Chondrocyte (in vitro differentiated cells): ENCODE results near the gene INS. TPM values are rescaled to one million over a fixed set of nuclear protein-coding genes. Genes with fewer than 3 reads are reported as not detected.
A peak's percentile ranks its signal among the peaks of the same experiment; 100 is the strongest.

Experiments used
- DNase-seq: peaks from one replicate; pipeline ENCODE4 v3.0.0; 2021; ENCODE audit warnings: mixed read lengths, low spot score
- H3K27ac Mint-ChIP-seq: one replicate; pipeline ENCODE4 v1.8.0; 2021; ENCODE audit warnings: mild to moderate bottlenecking, moderate library complexity, mixed read lengths; ENCODE audit not compliant: unreplicated experiment
- H3K27me3 Mint-ChIP-seq: 2 replicates; pipeline ENCODE4 v1.8.0; 2021; ENCODE audit warnings: low read depth, mixed read lengths
- H3K36me3 Mint-ChIP-seq: 2 replicates; pipeline ENCODE4 v1.8.0; 2021; ENCODE audit warnings: low read depth, mixed read lengths
- H3K4me1 Mint-ChIP-seq: 2 replicates; pipeline ENCODE4 v1.8.0; 2021; ENCODE audit warnings: low read depth, mild to moderate bottlenecking, mixed read lengths
- H3K4me3 Mint-ChIP-seq: one replicate; pipeline ENCODE4 v1.8.0; 2021; ENCODE audit warnings: mild to moderate bottlenecking, moderate library complexity, mixed read lengths; ENCODE audit not compliant: unreplicated experiment
- H3K9me3 Mint-ChIP-seq: 2 replicates; pipeline ENCODE4 v1.8.0; 2021; ENCODE audit warnings: low read depth, mixed read lengths
- CTCF ChIP-seq: fragments of 200-600 bp; sonication (generic); IDR thresholded peaks from 2 replicates; pipeline ENCODE4 v1.5.0; 2021; ENCODE audit warnings: antibody characterized with exemption, mild to moderate bottlenecking, moderate library complexity
- total RNA-seq: library from RNA; stranded (reverse); gene quantifications from 3 replicates; pipeline ENCODE4 v1.2.1, GENCODE V29; 2021

The INS gene
- total RNA-seq, 1 donor from 2014 or later = not detected

GRCh38 chr11:2207773-2208621 is 47.0 kb upstream of the INS start:
- Mint-ChIP-seq H3K4me1 (no peaks in the 10 kb centered on the region), H3K27ac (no peak overlapping the region), H3K4me3 (no peak overlapping the region), H3K27me3 (peaks cover 14% of the 10 kb centered on the region), H3K36me3 (peaks cover 1% of the 10 kb centered on the region), H3K9me3 (peaks cover 2% of the 10 kb centered on the region)
- peak; percentile 73 for DNase-seq
- no peak for TF ChIP-seq CTCF

GRCh38 chr11:2207212-2207611 is 46.2 kb upstream of the INS start:
- no peak overlapping the region for H3K4me3 Mint-ChIP-seq
- peaks cover 2% of the 10 kb centered on the region for H3K9me3 Mint-ChIP-seq
- peak; percentile 66 for DNase-seq
- H3K27ac Mint-ChIP-seq = no peak overlapping the region
- H3K36me3 Mint-ChIP-seq = peaks cover 1% of the 10 kb centered on the region
- no peaks in the 10 kb centered on the region for H3K4me1 Mint-ChIP-seq
- no peak for TF ChIP-seq CTCF
- peaks cover 10% of the 10 kb centered on the region for H3K27me3 Mint-ChIP-seq

GRCh38 chr11:2205981-2206690 is 45.1 kb upstream of the INS start:
- peak; percentile 54 for DNase-seq
- no peak overlapping the region for H3K4me3 Mint-ChIP-seq

GRCh38 chr11:2205214-2205720 is 44.3 kb upstream of the INS start:
- Mint-ChIP-seq H3K9me3 (peaks cover 10% of the 10 kb centered on the region), H3K4me3 (no peak overlapping the region), H3K27ac (no peak overlapping the region), H3K4me1 (no peaks in the 10 kb centered on the region), H3K36me3 (peaks cover 1% of the 10 kb centered on the region), H3K27me3 (peaks cover 9% of the 10 kb centered on the region)
- no peak for TF ChIP-seq CTCF
- DNase-seq = peak; percentile 55

More at GRCh38 chr11:2205981-2206690, 45.1 kb upstream of the INS start:
- peaks cover 5% of the 10 kb centered on the region for H3K9me3 Mint-ChIP-seq
- peaks cover 7% of the 10 kb centered on the region for H3K27me3 Mint-ChIP-seq
- H3K4me1 Mint-ChIP-seq = no peaks in the 10 kb centered on the region
- H3K36me3 Mint-ChIP-seq = peaks cover 1% of the 10 kb centered on the region
- H3K27ac Mint-ChIP-seq = no peak overlapping the region
- no peak for TF ChIP-seq CTCF
